Panc1 (cell line): ENCODE data around the gene SPRYD3. TPM values are rescaled to one million over a fixed set of nuclear protein-coding genes. Genes with fewer than 3 reads are reported as not detected.

Experiments used
- ATAC-seq: fragments of 200-7000 bp; cut with Tn5 transposase; 2 replicates; pipeline ENCODE4 v1.9.1; 2020; ENCODE audit warnings: mild to moderate bottlenecking, moderate library complexity
- BruUV-seq: library from RNA; stranded (reverse); fragments of 400-500 nt; replicated peaks from 2 replicates; lab custom pipeline; 2021; lab: Mats Ljungman, UMichigan
- CTCF ChIA-PET: fragments of 300-600 bp; sonication (Branson Sonifier 250); formaldehyde crosslinking; loops from one replicate; lab custom pipeline; 2022; ENCODE audit warnings: antibody characterized with exemption; lab: Charles Lee
- POLR2A ChIA-PET: fragments of 300-600 bp; sonication (Branson Sonifier 250); formaldehyde crosslinking; loops from one replicate; lab custom pipeline; 2022; ENCODE audit warnings: antibody characterized with exemption; lab: Charles Lee
- DNase-seq: peaks from one replicate; pipeline ENCODE4 v3.0.0-alpha.2; 2010; ENCODE audit warnings: low read depth, low spot score
- H3K27ac ChIP-seq: 2 replicates; pipeline ENCODE4 v1.5.1; 2011; ENCODE audit warnings: mild to moderate bottlenecking, low read length, inconsistent platforms
- H3K27me3 ChIP-seq: fragments of 200-500 bp; sonication (Bioruptor generic); 2 replicates; pipeline ENCODE4 v1.6.0; 2014; ENCODE audit warnings: low read length, inconsistent platforms; ENCODE audit not compliant: control insufficient read depth, insufficient read depth
- H3K36me3 ChIP-seq: fragments of 200-500 bp; sonication (Bioruptor generic); 2 replicates; pipeline ENCODE4 v1.5.1; 2014; ENCODE audit warnings: inconsistent platforms, mild to moderate bottlenecking, low read length, moderate library complexity; ENCODE audit not compliant: control insufficient read depth, insufficient read depth
- H3K4me1 ChIP-seq: 2 replicates; pipeline ENCODE4 v1.5.1; 2011; ENCODE audit warnings: inconsistent platforms, mild to moderate bottlenecking, low read length, moderate library complexity; ENCODE audit not compliant: control insufficient read depth, insufficient read depth
- H3K4me3 ChIP-seq, 2 experiments: 2 replicates each; pipeline ENCODE4 v1.5.1; 2011 to 2012; ENCODE audit warnings: low read depth in 2 of 2, low read length in 2 of 2, mild to moderate bottlenecking in 2 of 2, inconsistent platforms in 1 of 2, moderate library complexity in 1 of 2
- H3K9me3 ChIP-seq: fragments of 200-500 bp; sonication (Bioruptor generic); 2 replicates; pipeline ENCODE4 v1.5.1; 2014; ENCODE audit warnings: low read depth, mild to moderate bottlenecking, inconsistent platforms, low read length, moderate library complexity; ENCODE audit not compliant: control insufficient read depth, insufficient read depth
- POLR2AphosphoS5 ChIP-seq: IDR thresholded peaks from 2 replicates; pipeline ENCODE4 v1.6.1; 2012; ENCODE audit warnings: mild to moderate bottlenecking, low read depth, low read length, moderate library complexity
- SIN3A ChIP-seq: IDR thresholded peaks from 2 replicates; pipeline ENCODE4 v1.6.1; 2012; ENCODE audit warnings: low read depth, mild to moderate bottlenecking, low read length, moderate library complexity, borderline replicate concordance; ENCODE audit not compliant: insufficient read depth
- TCF7L2 ChIP-seq: IDR thresholded peaks from 2 replicates; pipeline ENCODE4 v1.6.1; 2011; ENCODE audit warnings: mild to moderate bottlenecking, low read depth, low read length, inconsistent platforms
- in situ Hi-C: cut with HindIII; loops from 2 replicates; pipeline ENCODE4 v1.10.0; 2016; ENCODE audit warnings: low sequenced_read_pairs, low pct_unique_long_range_greater_than_20kb
- intact Hi-C: fragments of 100-400 bp; cut with micrococcal nuclease; formaldehyde crosslinking; loops from one replicate; pipeline ENCODE4 v1.10.0; 2022; ENCODE audit not compliant: unreplicated experiment
- total RNA-seq: library from RNA; stranded (reverse); gene quantifications from one replicate; pipeline ENCODE4 v1.2.1, GENCODE V29; 2021; ENCODE audit not compliant: unreplicated experiment
- TF ChIP-seq, protein P1 (sequence below), 2 experiments: IDR thresholded peaks; 2 replicates each; pipeline ENCODE4 v1.6.1; 2011 to 2012; ENCODE audit warnings: low read depth in 2 of 2, control low read depth in 1 of 2, low read length in 1 of 2, mild to moderate bottlenecking in 1 of 2, moderate library complexity in 1 of 2; ENCODE audit not compliant: insufficient read depth in 1 of 2
- TF ChIP-seq, protein P2 (sequence below): fragments of 450-650 bp; IDR thresholded peaks from 2 replicates; pipeline ENCODE4 v1.5.1; 2017; ENCODE audit warnings: mild to moderate bottlenecking

Gene SPRYD3
- total RNA-seq, 1 experiment from 2014 or later, result 25.0 TPM

DNA sequence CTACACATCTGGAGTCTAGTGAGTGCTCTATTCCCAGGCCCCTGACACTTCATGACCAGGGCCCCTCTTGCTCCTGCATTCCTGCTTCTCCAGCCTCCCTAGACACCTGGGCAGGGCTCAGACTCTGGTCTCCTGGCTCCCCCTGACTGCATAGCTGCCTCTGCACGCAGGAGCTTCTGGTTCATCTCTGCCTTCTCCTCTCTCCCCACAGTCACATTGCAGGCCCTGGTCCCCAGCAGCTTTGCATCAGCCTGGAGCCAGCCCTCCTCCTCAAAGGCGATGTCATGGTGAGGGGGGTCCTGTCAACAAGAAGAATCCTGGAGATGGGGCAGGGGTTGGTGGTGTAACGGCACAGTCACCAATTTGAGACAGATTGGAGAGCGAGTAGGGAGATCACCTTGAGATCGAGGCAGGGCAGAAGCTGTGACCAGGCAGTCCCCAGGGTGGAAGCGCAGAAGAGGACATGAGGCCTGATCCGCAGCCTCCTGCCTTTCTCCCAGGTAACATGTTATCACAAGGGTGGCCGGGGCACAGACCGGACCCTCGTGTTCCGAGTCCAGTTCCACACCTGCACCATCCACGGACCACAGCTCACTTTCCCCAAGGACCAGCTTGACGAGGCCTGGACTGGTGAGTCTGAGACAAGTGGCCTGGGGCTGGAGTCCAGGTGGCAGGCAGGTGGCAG, 21.2 kb downstream of the SPRYD3 start:
- BruUV-seq, result no TSS peak
- no peaks in the 10 kb centered on the region for H3K9me3 ChIP-seq
- intact Hi-C loops, result no loop called here
- DNase-seq, result no peak
- no peak overlapping the region for H3K27ac ChIP-seq
- in situ Hi-C loops, result no loop called here
- peaks cover 22% of the 10 kb centered on the region for H3K4me1 ChIP-seq
- TF ChIP-seq SIN3A, result no peak
- TF ChIP-seq POLR2AphosphoS5, result no peak
- TF ChIP-seq, protein P1, sequence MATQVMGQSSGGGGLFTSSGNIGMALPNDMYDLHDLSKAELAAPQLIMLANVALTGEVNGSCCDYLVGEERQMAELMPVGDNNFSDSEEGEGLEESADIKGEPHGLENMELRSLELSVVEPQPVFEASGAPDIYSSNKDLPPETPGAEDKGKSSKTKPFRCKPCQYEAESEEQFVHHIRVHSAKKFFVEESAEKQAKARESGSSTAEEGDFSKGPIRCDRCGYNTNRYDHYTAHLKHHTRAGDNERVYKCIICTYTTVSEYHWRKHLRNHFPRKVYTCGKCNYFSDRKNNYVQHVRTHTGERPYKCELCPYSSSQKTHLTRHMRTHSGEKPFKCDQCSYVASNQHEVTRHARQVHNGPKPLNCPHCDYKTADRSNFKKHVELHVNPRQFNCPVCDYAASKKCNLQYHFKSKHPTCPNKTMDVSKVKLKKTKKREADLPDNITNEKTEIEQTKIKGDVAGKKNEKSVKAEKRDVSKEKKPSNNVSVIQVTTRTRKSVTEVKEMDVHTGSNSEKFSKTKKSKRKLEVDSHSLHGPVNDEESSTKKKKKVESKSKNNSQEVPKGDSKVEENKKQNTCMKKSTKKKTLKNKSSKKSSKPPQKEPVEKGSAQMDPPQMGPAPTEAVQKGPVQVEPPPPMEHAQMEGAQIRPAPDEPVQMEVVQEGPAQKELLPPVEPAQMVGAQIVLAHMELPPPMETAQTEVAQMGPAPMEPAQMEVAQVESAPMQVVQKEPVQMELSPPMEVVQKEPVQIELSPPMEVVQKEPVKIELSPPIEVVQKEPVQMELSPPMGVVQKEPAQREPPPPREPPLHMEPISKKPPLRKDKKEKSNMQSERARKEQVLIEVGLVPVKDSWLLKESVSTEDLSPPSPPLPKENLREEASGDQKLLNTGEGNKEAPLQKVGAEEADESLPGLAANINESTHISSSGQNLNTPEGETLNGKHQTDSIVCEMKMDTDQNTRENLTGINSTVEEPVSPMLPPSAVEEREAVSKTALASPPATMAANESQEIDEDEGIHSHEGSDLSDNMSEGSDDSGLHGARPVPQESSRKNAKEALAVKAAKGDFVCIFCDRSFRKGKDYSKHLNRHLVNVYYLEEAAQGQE (IDR thresholded peaks at IDR 0.05; ENCODE audit: insufficient read depth in 1 of 2, low read depth in 2 of 2, low read length in 1 of 2), result no peak
- TF ChIP-seq, protein P2, sequence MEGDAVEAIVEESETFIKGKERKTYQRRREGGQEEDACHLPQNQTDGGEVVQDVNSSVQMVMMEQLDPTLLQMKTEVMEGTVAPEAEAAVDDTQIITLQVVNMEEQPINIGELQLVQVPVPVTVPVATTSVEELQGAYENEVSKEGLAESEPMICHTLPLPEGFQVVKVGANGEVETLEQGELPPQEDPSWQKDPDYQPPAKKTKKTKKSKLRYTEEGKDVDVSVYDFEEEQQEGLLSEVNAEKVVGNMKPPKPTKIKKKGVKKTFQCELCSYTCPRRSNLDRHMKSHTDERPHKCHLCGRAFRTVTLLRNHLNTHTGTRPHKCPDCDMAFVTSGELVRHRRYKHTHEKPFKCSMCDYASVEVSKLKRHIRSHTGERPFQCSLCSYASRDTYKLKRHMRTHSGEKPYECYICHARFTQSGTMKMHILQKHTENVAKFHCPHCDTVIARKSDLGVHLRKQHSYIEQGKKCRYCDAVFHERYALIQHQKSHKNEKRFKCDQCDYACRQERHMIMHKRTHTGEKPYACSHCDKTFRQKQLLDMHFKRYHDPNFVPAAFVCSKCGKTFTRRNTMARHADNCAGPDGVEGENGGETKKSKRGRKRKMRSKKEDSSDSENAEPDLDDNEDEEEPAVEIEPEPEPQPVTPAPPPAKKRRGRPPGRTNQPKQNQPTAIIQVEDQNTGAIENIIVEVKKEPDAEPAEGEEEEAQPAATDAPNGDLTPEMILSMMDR, result no peak
- no peak for TF ChIP-seq TCF7L2
- no peaks in the 10 kb centered on the region; the same call in 1 of the 2 replicates for H3K36me3 ChIP-seq
- no peak for ATAC-seq
- H3K4me3 ChIP-seq, result no peak overlapping the region
- ChIA-PET POLR2A (no interaction called here), CTCF (no interaction called here)
- H3K27me3 ChIP-seq, result no peaks in the 10 kb centered on the region

DNA sequence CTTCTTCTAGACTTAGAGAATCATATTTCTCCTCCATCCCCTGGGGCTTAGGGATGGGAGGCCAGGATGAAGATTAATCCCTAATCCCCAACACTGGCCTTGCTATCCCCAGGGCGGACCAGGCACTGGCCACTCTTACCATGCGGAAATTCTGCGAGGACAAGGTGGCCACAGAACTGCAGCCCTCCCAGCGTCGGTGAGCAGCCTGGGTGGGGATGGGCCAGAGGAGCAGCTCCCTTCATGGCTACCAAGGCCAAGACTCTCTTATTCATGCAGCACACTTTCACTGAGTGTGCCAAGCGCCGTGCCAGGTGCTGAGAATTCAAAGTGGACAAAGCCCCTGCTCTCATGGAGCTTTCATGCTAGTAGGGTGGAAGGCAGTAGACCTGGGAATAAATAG, 22.3 kb downstream of the SPRYD3 start:
- H3K27me3 ChIP-seq, result no peaks in the 10 kb centered on the region
- no peaks in the 10 kb centered on the region for H3K9me3 ChIP-seq
- no peak overlapping the region for H3K4me3 ChIP-seq
- H3K36me3 ChIP-seq, result no peaks in the 10 kb centered on the region
- DNase-seq (no peak), ATAC-seq (no peak)
- TF ChIP-seq SIN3A, result no peak
- 0 out of 2 replicates have a peak, but pooled peaks have one; percentile 15 for TF ChIP-seq POLR2AphosphoS5
- ChIA-PET POLR2A (no interaction called here), CTCF (interaction anchor here (1.1 kb wide), 1 partner anchor 9 kb away, joined by 3 read pairs; no protein-coding TSS in a partner anchor)
- H3K4me1 ChIP-seq, result peaks cover 31% of the 10 kb centered on the region
- intact Hi-C loops (no loop called here), in situ Hi-C loops (no loop called here)
- no peak overlapping the region for H3K27ac ChIP-seq
- no TSS peak for BruUV-seq

DNA sequence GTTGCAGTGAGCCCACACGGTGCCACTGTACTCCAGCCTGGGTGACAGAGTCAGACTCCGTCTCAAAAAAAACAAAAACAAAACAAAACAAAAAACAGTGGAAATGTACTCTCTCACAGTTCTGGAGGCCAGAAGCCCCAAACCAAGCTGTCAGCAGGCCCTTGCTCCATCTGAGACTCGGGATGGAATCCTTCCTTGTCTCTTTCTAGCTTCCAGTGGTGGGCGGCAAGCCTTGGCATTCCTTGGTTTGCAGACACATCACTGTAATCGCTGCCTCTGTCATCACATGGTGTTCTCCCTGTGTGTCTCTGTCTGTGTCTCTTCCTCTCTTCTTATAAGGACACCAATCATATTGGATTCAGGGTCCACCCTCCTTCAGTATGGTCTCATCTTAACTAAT, 22.9 kb downstream of the SPRYD3 start:
- H3K9me3 ChIP-seq, result no peaks in the 10 kb centered on the region
- H3K4me1 ChIP-seq, result peaks cover 32% of the 10 kb centered on the region
- no peaks in the 10 kb centered on the region for H3K27me3 ChIP-seq
- DNase-seq, result no peak
- BruUV-seq, result TSS peak; percentile 63
- ChIA-PET CTCF (interaction anchor here (1.1 kb wide), 1 partner anchor 8 kb away, joined by 3 read pairs; no protein-coding TSS in a partner anchor), POLR2A (no interaction called here)
- H3K27ac ChIP-seq, result no peak overlapping the region
- H3K4me3 ChIP-seq, result no peak overlapping the region
- TF ChIP-seq, protein P1 (IDR thresholded peaks at IDR 0.05; ENCODE audit: insufficient read depth in 1 of 2, low read depth in 2 of 2, low read length in 1 of 2), result no peak
- no peak for TF ChIP-seq SIN3A
- TF ChIP-seq, protein P2, result no peak
- TF ChIP-seq POLR2AphosphoS5, result no peak
- TF ChIP-seq TCF7L2, result no peak
- H3K36me3 ChIP-seq, result no peaks in the 10 kb centered on the region
- no peak for ATAC-seq
- in situ Hi-C loops, result no loop called here
- intact Hi-C loops, result no loop called here
